HepG2 (cell line): ENCODE results near the gene SOX12. TPM values are rescaled to one million over a fixed set of nuclear protein-coding genes. Genes with fewer than 3 reads are reported as not detected.

ENCODE experiments used
- ATAC-seq: fragments of 200-7000 bp; cut with Tn5 transposase; 3 replicates; pipeline ENCODE4 v1.9.1; 2020; ENCODE audit warnings: mild to moderate bottlenecking, moderate library complexity
- BruUV-seq: library from RNA; stranded (reverse); fragments of 400-500 nt; replicated peaks from 2 replicates; lab custom pipeline; 2021; lab: Mats Ljungman, UMichigan
- CTCF ChIA-PET: fragments of 300-600 bp; formaldehyde crosslinking; extraction: SDS; loops from one replicate; lab custom pipeline; 2021; ENCODE audit warnings: low total read pairs, inconsistent platforms, low intra/inter-chr PET ratio; lab: Yijun Ruan, JAX
- POLR2A ChIA-PET: fragments of 350-600 bp; sonication (Branson Sonifier 250); formaldehyde crosslinking; loops from one replicate; lab custom pipeline; 2020; ENCODE audit warnings: antibody characterized with exemption, inconsistent platforms; lab: Yijun Ruan, JAX
- DNase-seq: peaks from one replicate; pipeline ENCODE4 v3.0.0-alpha.2; 2015; ENCODE audit warnings: low spot score
- FAIRE-seq: peaks from 3 replicates; lab custom pipeline; 2011; peaks lifted over from hg19 to GRCh38; lab: Jason Lieb, UNC
- H2AFZ ChIP-seq: one replicate; pipeline ENCODE4 v1.6.1; 2011; ENCODE audit warnings: low read length, inconsistent platforms
- H3K27ac ChIP-seq: fragments of 300-600 bp; 3 replicates; pipeline ENCODE4 v1.8.0; 2011; ENCODE audit warnings: mixed run types, mild to moderate bottlenecking, mixed read lengths, low read length, inconsistent platforms; ENCODE audit not compliant: insufficient read depth; ENCODE audit errors: extremely low read length
- H3K27me3 ChIP-seq, 2 experiments: fragments of 200-600 bp in 1 of 2; 2 replicates in 1 of 2; 3 replicates in 1 of 2; pipeline versions ENCODE4 v1.6.0 to v1.8.0; 2011; ENCODE audit warnings: low read length in 2 of 2, mild to moderate bottlenecking in 2 of 2, moderate library complexity in 2 of 2, inconsistent platforms in 1 of 2; ENCODE audit not compliant: insufficient read depth in 2 of 2, control insufficient read depth in 1 of 2
- H3K36me3 ChIP-seq, 2 experiments: fragments of 200-600 bp in 1 of 2; replicated peaks in 1 of 2; 2 replicates in 1 of 2; 3 replicates in 1 of 2; pipeline versions ENCODE4 v1.5.1 to v1.8.0; 2011; ENCODE audit warnings: low read length in 2 of 2, inconsistent platforms in 1 of 2; ENCODE audit not compliant: insufficient read depth in 2 of 2, control insufficient read depth in 1 of 2
- H3K4me1 ChIP-seq: 2 replicates; pipeline ENCODE4 v1.5.1; 2012; ENCODE audit warnings: low read length, inconsistent platforms; ENCODE audit not compliant: insufficient read depth
- H3K4me2 ChIP-seq: 2 replicates; pipeline ENCODE4 v1.6.0; 2011; ENCODE audit warnings: low read depth, low read length, inconsistent platforms
- H3K4me3 ChIP-seq, 3 experiments: fragments of 200-600 bp in 1 of 3; sonication (generic), shearing (Covaris generic) in 1 of 3; replicated peaks in 1 of 3; 2 replicates each; pipeline ENCODE4 v1.5.1; 2011 to 2016; ENCODE audit warnings: low read length in 3 of 3, inconsistent platforms in 2 of 3, low read depth in 2 of 3, mild to moderate bottlenecking in 2 of 3, control low read depth in 1 of 3, mixed read lengths in 1 of 3; ENCODE audit not compliant: insufficient read depth in 1 of 3
- H3K79me2 ChIP-seq: one replicate; pipeline ENCODE4 v1.6.1; 2011; ENCODE audit warnings: low read length, inconsistent platforms; ENCODE audit not compliant: insufficient read depth
- H3K9ac ChIP-seq: 2 replicates; pipeline ENCODE4 v1.6.0; 2011; ENCODE audit warnings: mild to moderate bottlenecking, low read depth, low read length, inconsistent platforms; ENCODE audit not compliant: insufficient read depth
- H3K9me3 ChIP-seq: 2 replicates; pipeline ENCODE4 v1.5.1; 2012; ENCODE audit warnings: mild to moderate bottlenecking, low read length
- H4K20me1 ChIP-seq: 2 replicates; pipeline ENCODE4 v1.6.0; 2011; ENCODE audit warnings: inconsistent platforms, mild to moderate bottlenecking, low read length, moderate library complexity; ENCODE audit not compliant: insufficient read depth
- BRCA1 ChIP-seq: sonication (generic); formaldehyde crosslinking; IDR thresholded peaks from 2 replicates; pipeline ENCODE4 v1.4.0; 2020; ENCODE audit warnings: missing genetic modification reagents
- GLI4 ChIP-seq: sonication (generic); formaldehyde crosslinking; IDR thresholded peaks from 2 replicates; pipeline ENCODE4 v1.5.1; 2020; ENCODE audit warnings: missing genetic modification reagents, mild to moderate bottlenecking, moderate library complexity, borderline replicate concordance
- KLF11 ChIP-seq: IDR thresholded peaks from 2 replicates; pipeline ENCODE4 v1.6.1; 2016; ENCODE audit warnings: missing compliant biosample characterization
- MAFK ChIP-seq, 2 experiments: IDR thresholded peaks in 1 of 2; conservative IDR thresholded peaks in 1 of 2; 2 replicates each; pipeline ENCODE4 v1.6.1; 2011; ENCODE audit warnings: improper control_type of control experiment in 2 of 2, low read length in 2 of 2
- MED13 ChIP-seq: sonication (generic); formaldehyde crosslinking; IDR thresholded peaks from 2 replicates; pipeline ENCODE4 v1.5.0; 2020; ENCODE audit warnings: missing genetic modification reagents
- NCOA5 ChIP-seq: sonication (generic); formaldehyde crosslinking; IDR thresholded peaks from 2 replicates; pipeline ENCODE4 v1.4.0; 2020; ENCODE audit warnings: missing genetic modification reagents
- NFKB2 ChIP-seq: sonication (generic); formaldehyde crosslinking; IDR thresholded peaks from 2 replicates; pipeline ENCODE4 v1.4.0; 2020; ENCODE audit warnings: missing genetic modification reagents, borderline replicate concordance
- SRSF4 ChIP-seq: fragments of 200-400 bp; formaldehyde crosslinking; IDR thresholded peaks from one replicate; pipeline ENCODE4 v1.6.1; 2018; ENCODE audit warnings: mild to moderate bottlenecking, low read depth, low read length, moderate library complexity; ENCODE audit not compliant: poor library complexity, severe bottlenecking
- TBX2 ChIP-seq: sonication (generic); formaldehyde crosslinking; IDR thresholded peaks from 2 replicates; pipeline ENCODE4 v1.5.0; 2020; ENCODE audit warnings: missing genetic modification reagents, mild to moderate bottlenecking, borderline replicate concordance
- ZBTB7B ChIP-seq: sonication (generic); formaldehyde crosslinking; IDR thresholded peaks from 2 replicates; pipeline ENCODE4 v1.4.0; 2020; ENCODE audit warnings: missing genetic modification reagents
- ZBTB8A ChIP-seq: sonication (generic); formaldehyde crosslinking; IDR thresholded peaks from 2 replicates; pipeline ENCODE4 v1.4.0; 2020; ENCODE audit warnings: mild to moderate bottlenecking, low read depth, missing genetic modification reagents, borderline replicate concordance
- ZNF329 ChIP-seq: sonication (generic); formaldehyde crosslinking; IDR thresholded peaks from 2 replicates; pipeline ENCODE4 v1.9.0; 2021; ENCODE audit warnings: low read depth, mild to moderate bottlenecking, missing genetic modification reagents
- ZNF484 ChIP-seq: sonication (generic); formaldehyde crosslinking; IDR thresholded peaks from 2 replicates; pipeline ENCODE4 v1.5.1; 2020; ENCODE audit warnings: mild to moderate bottlenecking, low read depth, missing genetic modification reagents, borderline replicate concordance
- ZNF501 ChIP-seq: sonication (generic); formaldehyde crosslinking; IDR thresholded peaks from 2 replicates; pipeline ENCODE4 v1.5.1; 2020; ENCODE audit warnings: mild to moderate bottlenecking, moderate library complexity, missing genetic modification reagents
- ZNF670 ChIP-seq: sonication (generic); formaldehyde crosslinking; IDR thresholded peaks from 2 replicates; pipeline ENCODE4 v1.8.0; 2022; ENCODE audit warnings: mild to moderate bottlenecking, missing genetic modification reagents, borderline replicate concordance
- ZNF7 ChIP-seq: IDR thresholded peaks from 2 replicates; pipeline ENCODE4 v1.6.1; 2016; ENCODE audit warnings: missing biosample characterization, missing genetic modification reagents
- ZNF737 ChIP-seq: sonication (generic); formaldehyde crosslinking; IDR thresholded peaks from 2 replicates; pipeline ENCODE4 v1.5.0; 2020; ENCODE audit warnings: missing genetic modification reagents, mild to moderate bottlenecking, borderline replicate concordance
- ZNF780A ChIP-seq: sonication (generic); formaldehyde crosslinking; IDR thresholded peaks from 2 replicates; pipeline ENCODE4 v1.8.0; 2022; ENCODE audit warnings: mild to moderate bottlenecking, missing genetic modification reagents, moderate library complexity
- WGBS: methylation state at CpG from one replicate; pipeline ENCODE4 v1.1.6; 2017; ENCODE audit warnings: low lambda C conversion rate; 5-methylcytosine and 5-hydroxymethylcytosine counted together
- in situ Hi-C: cut with HindIII; loops from 2 replicates; pipeline ENCODE4 v1.10.0; 2017; ENCODE audit warnings: low pct_unique_long_range_greater_than_20kb; ENCODE audit not compliant: extremely low pct_ligation_motif_present
- intact Hi-C: fragments of 100-400 bp; cut with micrococcal nuclease; formaldehyde crosslinking; loops from one replicate; pipeline ENCODE4 v1.10.0; 2022; ENCODE audit not compliant: unreplicated experiment
- polyA plus RNA-seq, 8 experiments: library from polyadenylated mRNA; depleted of rRNA in 3 of 8; stranded (reverse) in 7 of 8; unstranded in 1 of 8; fragments of >200 nt; fragmentation: Illumina TruSeq in 4 of 8; extraction: Trizol in 4 of 8; gene quantifications; 2 replicates each; pipeline versions ENCODE4 v1.2.1 to v1.2.3, GENCODE V29; 2011 to 2016; ENCODE audit warnings: low read depth in 4 of 8, missing spikeins in 1 of 8, mixed read lengths in 1 of 8; ENCODE audit not compliant: insufficient read depth in 1 of 8
- total RNA-seq, 5 experiments: library from RNA; depleted of rRNA; stranded (reverse); fragments of >200 nt; fragmentation: Illumina TruSeq; extraction: Trizol; gene quantifications; 2 replicates each; pipeline ENCODE4 v1.2.3, GENCODE V29; 2016; ENCODE audit warnings: low read depth in 1 of 5

SOX12 gene
- total and polyA plus RNA-seq, 2 of the 13 experiments (the other 11 are each of a cell fraction or from before 2014, with no cell fraction given) = 10.0 to 18.7 TPM

- no peak for FAIRE-seq
- Histone ChIP-seq H4K20me1 (peaks cover 23% of the 10 kb centered on the region), H3K27me3 (peaks cover 2 to 31% of the 10 kb centered on the region in 2 experiments; a peak in 4 of 5 replicates), H3K9ac (no peak overlapping the region), H3K36me3 (no peaks in the 10 kb centered on the region), H3K27ac (no peak overlapping the region), H2AFZ (no peak overlapping the region), H3K9me3 (no peaks in the 10 kb centered on the region), H3K4me3 (no peak overlapping the region), H3K4me2 (no peak overlapping the region), H3K79me2 (peaks cover 36% of the 10 kb centered on the region), H3K4me1 (peaks cover 44% of the 10 kb centered on the region)
- WGBS = 76% methylated on average over 4 of the region's 4 CpGs
- no TSS peak for BruUV-seq
- ChIA-PET POLR2A (interaction anchor here (1.2 to 8.1 kb wide), 2 partner anchors 29 to 34 kb away, joined by 4 to 106 read pairs; partner anchors contain the start of gene SOX12), CTCF (no interaction called here)
- TF ChIP-seq ZBTB7B (CRISPR knock-in tag) (no peak), NFKB2 (CRISPR knock-in tag) (no peak)
- in situ Hi-C loops = no loop called here
- no peak for DNase-seq
- intact Hi-C loops = no loop called here
- ATAC-seq = no peak
Observed at GRCh38 chr20:295804-296203, 29.5 kb upstream of the SOX12 start.

GRCh38 chr20:297098-297924, 28.0 kb upstream of the SOX12 start, which contains the start of gene ZCCHC3:
Gene ZCCHC3 (plus strand): TSS chr20:297570. CDS start chr20:297587, 17 bp downstream.
- Histone ChIP-seq H3K36me3 (no peaks in the 10 kb centered on the region), H3K4me1 (peaks cover 39% of the 10 kb centered on the region), H3K4me3 (peak within 1 kb of the TSS; percentile 69 to 93 (median 89)), H2AFZ (no peak within 1 kb of the TSS), H3K79me2 (peaks cover 42% of the 10 kb centered on the region), H3K9ac (peak within 1 kb of the TSS; percentile 84), H3K27me3 (peaks cover 0 to 24% of the 10 kb centered on the region in 2 experiments; a peak in 3 of 5 replicates), H4K20me1 (peaks cover 25% of the 10 kb centered on the region), H3K27ac (peak within 1 kb of the TSS; percentile 92), H3K4me2 (peak within 1 kb of the TSS; percentile 80), H3K9me3 (no peaks in the 10 kb centered on the region)
- ATAC-seq = peak; percentile 96
- in situ Hi-C loops (no loop called here), intact Hi-C loops (loop anchor here (1.0 kb wide), 1 partner anchor 29 kb away; no protein-coding TSS in a partner anchor)
- FAIRE-seq = peak; percentile 76
- ChIA-PET CTCF (no interaction called here), POLR2A (interaction anchor here (1.0 to 8.1 kb wide), 6 partner anchors 12 to 50 kb away, joined by 3 to 106 read pairs (median 16); partner anchors contain the start of genes NRSN2 and SOX12)
- peak; percentile 96 for DNase-seq
- no TSS peak for BruUV-seq
- 1% methylated on average over 62 of the region's 99 CpGs for WGBS
- TF ChIP-seq ZNF670 (CRISPR knock-in tag) = peak; percentile 100
- TF ChIP-seq GLI4 (CRISPR knock-in tag) = peak; percentile 68; the same call in 1 of the 2 replicates
- TF ChIP-seq ZNF329 (CRISPR knock-in tag) = peak; percentile 87
- TF ChIP-seq ZNF7 (CRISPR knock-in tag) = peak; percentile 50; the same call in 1 of the 2 replicates
- TF ChIP-seq MAFK (conservative IDR thresholded peaks at IDR 0.05 in 1 of 2, IDR thresholded peaks at IDR 0.05 in 1 of 2; ENCODE audit: low read length in 2 of 2) = no peak
- TF ChIP-seq ZNF737 (CRISPR knock-in tag) = no peak
- peak; percentile 99 for TF ChIP-seq BRCA1 (CRISPR knock-in tag)
- TF ChIP-seq TBX2 (CRISPR knock-in tag) = peak; percentile 99
- TF ChIP-seq NCOA5 (CRISPR knock-in tag) = peak; percentile 53; the same call in 1 of the 2 replicates
- peak; percentile 94; the same call in 1 of the 2 replicates for TF ChIP-seq ZNF780A
- peak; percentile 96; the same call in 1 of the 2 replicates for TF ChIP-seq MED13 (CRISPR knock-in tag)
- TF ChIP-seq SRSF4 = peak; percentile 48
- peak; percentile 86; the same call in 1 of the 2 replicates for TF ChIP-seq ZBTB8A
- TF ChIP-seq ZNF484 = no peak; the same call in 1 of the 2 replicates
- TF ChIP-seq KLF11 = peak; percentile 99
- peak; percentile 100 for TF ChIP-seq ZNF501 (CRISPR knock-in tag)
